GM18519 (cell line): ENCODE results near the gene RYR2.
A peak's percentile ranks its signal among the peaks of the same experiment; 100 is the strongest.

ENCODE experiments used
- ATAC-seq: cut with Tn5 transposase; IDR thresholded peaks from one replicate; pipeline ENCODE4 v1.9.1; 2021; ENCODE audit warnings: mild to moderate bottlenecking, moderate library complexity; ENCODE audit not compliant: unreplicated experiment, low FRiP score

The RYR2 gene

GRCh38 chr1:237396426-237396825 lies 354.4 kb downstream of the RYR2 start:
- ATAC-seq: no peak

GRCh38 chr1:237398751-237399150 lies 356.8 kb downstream of the RYR2 start:
- ATAC-seq: no peak

GRCh38 chr1:237405912-237406311 lies 363.9 kb downstream of the RYR2 start:
- ATAC-seq: no peak

- peak; percentile 55 for ATAC-seq
Measured at GRCh38 chr1:237411621-237412020, 369.6 kb downstream of the RYR2 start.

- no peak for ATAC-seq
Measured at GRCh38 chr1:237416924-237417655, 375.1 kb downstream of the RYR2 start.

- no peak for ATAC-seq
Measured at GRCh38 chr1:237428809-237429208, 386.8 kb downstream of the RYR2 start.

- ATAC-seq: no peak
Measured at GRCh38 chr1:237429252-237429651, 387.3 kb downstream of the RYR2 start.

- ATAC-seq: no peak
Measured at GRCh38 chr1:237431448-237431847, 389.5 kb downstream of the RYR2 start.

- no peak for ATAC-seq
Measured at GRCh38 chr1:237440346-237440745, 398.4 kb downstream of the RYR2 start.

GRCh38 chr1:237444120-237444790 lies 402.3 kb downstream of the RYR2 start:
- ATAC-seq: no peak

- no peak for ATAC-seq
Measured at GRCh38 chr1:237448042-237448441, 406.1 kb downstream of the RYR2 start.

GRCh38 chr1:237457573-237457972 lies 415.6 kb downstream of the RYR2 start:
- ATAC-seq: no peak

- no peak for ATAC-seq
Measured at GRCh38 chr1:237467320-237467719, 425.3 kb downstream of the RYR2 start.

- no peak for ATAC-seq
Measured at GRCh38 chr1:237470712-237471338, 428.8 kb downstream of the RYR2 start.

GRCh38 chr1:237471377-237471776 lies 429.4 kb downstream of the RYR2 start:
- ATAC-seq: no peak

- ATAC-seq: no peak
Measured at GRCh38 chr1:237471956-237472355, 430.0 kb downstream of the RYR2 start.

GRCh38 chr1:237473854-237474253 lies 431.9 kb downstream of the RYR2 start:
- ATAC-seq: no peak

- no peak for ATAC-seq
Measured at GRCh38 chr1:237478082-237478481, 436.1 kb downstream of the RYR2 start.

GRCh38 chr1:237478842-237479241 lies 436.9 kb downstream of the RYR2 start:
- no peak for ATAC-seq

GRCh38 chr1:237482777-237483176 lies 440.8 kb downstream of the RYR2 start:
- ATAC-seq: no peak

- ATAC-seq: peak; percentile 79
Measured at GRCh38 chr1:237492359-237492758, 450.4 kb downstream of the RYR2 start.

GRCh38 chr1:237500566-237500965 lies 458.6 kb downstream of the RYR2 start:
- no peak for ATAC-seq
